ENCODE measurements around the gene CUX1. TPM values are rescaled to one million over a fixed set of nuclear protein-coding genes. Genes with fewer than 3 reads are reported as not detected.
A peak's percentile ranks its signal among the peaks of the same experiment; 100 is the strongest.

Gene CUX1
- total and polyA plus RNA-seq, 10 of the 15 experiments (the other 5 are each of a cell fraction or from before 2014, with no cell fraction given) = 6.1 to 48.6 (median 25.9) TPM

GRCh38 chr7:101814081-101814990 is 3.1 kb upstream of the CUX1 start:
- ChIA-PET CTCF (interaction anchor here (0.7 to 1.6 kb wide), 13 partner anchors 43 to 423 kb away, joined by 3 to 14 read pairs (median 4); no protein-coding TSS in a partner anchor), POLR2A (interaction anchor here (0.6 to 0.9 kb wide), 2 partner anchors 9 to 274 kb away, joined by 3 to 4 read pairs; no protein-coding TSS in a partner anchor), RAD21 (ENCODE audit: unreplicated experiment) (interaction anchor here (0.7 to 1.6 kb wide), 12 partner anchors 69 to 422 kb away, joined by 3 to 22 read pairs (median 4); no protein-coding TSS in a partner anchor), SMC1A (ENCODE audit: uncharacterized antibody, unreplicated experiment) (interaction anchor here (0.7 to 1.6 kb wide), 7 partner anchors 42 to 419 kb away, joined by 3 to 6 read pairs (median 3); no protein-coding TSS in a partner anchor)
- peak; percentile 87 for ATAC-seq
- Histone ChIP-seq H3K9ac (ENCODE audit: control insufficient read depth, insufficient read depth, low read length) (peak overlapping the region; percentile 80), H3K27ac (ENCODE audit: control insufficient read depth, insufficient read depth) (peak overlapping the region; percentile 81), H3K79me2 (ENCODE audit: control insufficient read depth, insufficient read depth, low read length) (peaks cover 32% of the 10 kb centered on the region), H3K4me2 (ENCODE audit: control insufficient read depth, insufficient read depth) (peak overlapping the region; percentile 87), H3K27me3 (replicated peaks in 1 of 2; ENCODE audit: control insufficient read depth in 2 of 2, insufficient read depth in 2 of 2, low read length in 1 of 2) (no peaks in the 10 kb centered on the region), H4K20me1 (ENCODE audit: control insufficient read depth, insufficient read depth) (no peaks in the 10 kb centered on the region), H3K9me3 (replicated peaks; ENCODE audit: control insufficient read depth, insufficient read depth, low read length) (no peaks in the 10 kb centered on the region), H3K36me3 (ENCODE audit: control insufficient read depth in 2 of 2, insufficient read depth in 2 of 2, low read length in 1 of 2) (no peaks in the 10 kb centered on the region), H3K4me3 (peak overlapping the region; percentile 81), H3K4me1 (ENCODE audit: control insufficient read depth, insufficient read depth, low read length) (peaks cover 4% of the 10 kb centered on the region; the same call in 1 of the 2 replicates), H2AFZ (ENCODE audit: control insufficient read depth, low read depth, low read length) (peak overlapping the region; percentile 88)
- FAIRE-seq = no peak
- WGBS (ENCODE audit: insufficient coverage, insufficient replicate concordance, low lambda C conversion rate, missing lambda C conversion rate) = under 1% methylated on average over 57 of the region's 74 CpGs
- BruUV-seq (replicated peaks) = no TSS peak
- no peak for DNase-seq (ENCODE audit: low read depth, low spot score)
- intact Hi-C loops (cut with micrococcal nuclease; ENCODE audit: unreplicated experiment) (loop anchor here (1.0 to 10.0 kb wide), 6 partner anchors 42 to 458 kb away; no protein-coding TSS in a partner anchor), in situ Hi-C loops (cut with MboI) (loop anchor here (5.0 kb wide), 2 partner anchors 67 to 122 kb away; no protein-coding TSS in a partner anchor)
- no peak for TF ChIP-seq MLLT1 (IDR thresholded peaks at IDR 0.05)
- TF ChIP-seq CREM (IDR thresholded peaks at IDR 0.05; ENCODE audit: low read depth) = 0 out of 2 replicates have a peak, but pooled peaks have one; percentile 11
- TF ChIP-seq ZSCAN29 (IDR thresholded peaks at IDR 0.05) = peak; percentile 53; the same call in 1 of the 2 replicates
- TF ChIP-seq PRDM15 (CRISPR knock-in tag; IDR thresholded peaks at IDR 0.05) = no peak
- no peak for TF ChIP-seq NFYA (IDR thresholded peaks at IDR 0.05; ENCODE audit: borderline replicate concordance, low read depth, low read length)
- TF ChIP-seq BACH1 (IDR thresholded peaks at IDR 0.05; ENCODE audit: borderline replicate concordance) = peak; percentile 85
- peak; percentile 42 to 70 (median 43); a peak in 5 of 6 replicates for TF ChIP-seq CTCF (IDR thresholded peaks at IDR 0.05 in 2 of 3, conservative IDR thresholded peaks at IDR 0.05 in 1 of 3; ENCODE audit: control insufficient read depth in 2 of 3, extremely low read depth in 1 of 3, insufficient read depth in 1 of 3, low read depth in 3 of 3, low read length in 3 of 3)
- TF ChIP-seq ZNF24 (IDR thresholded peaks at IDR 0.05) = no peak
- TF ChIP-seq MAX (IDR thresholded peaks at IDR 0.05; ENCODE audit: low read depth, low read length) = peak; percentile 48; the same call in 1 of the 2 replicates
- TF ChIP-seq RELA (IDR thresholded peaks at IDR 0.05; ENCODE audit: borderline replicate concordance, partially characterized antibody) = peak; percentile 66
- TF ChIP-seq KLF5 (IDR thresholded peaks at IDR 0.05; ENCODE audit: partially characterized antibody) = peak; percentile 67
- peak; percentile 94 for TF ChIP-seq SMARCA5 (IDR thresholded peaks at IDR 0.05)
